Renal pelvis (tissue), 4 donors: ENCODE data around the gene SNX14. TPM values are rescaled to one million over a fixed set of nuclear protein-coding genes. Genes with fewer than 3 reads are reported as not detected.

Experiments used
- DNase-seq: peaks from one replicate; pipeline ENCODE4 v3.0.0-alpha.2; 2013
- polyA plus RNA-seq, 3 donors: library from polyadenylated mRNA; unstranded; fragments of 120-200 nt; gene quantifications; one replicate each; pipeline ENCODE4 v1.2.1, GENCODE V29; 2013; ENCODE audit not compliant: insufficient read length in 3 of 3

Gene SNX14
- polyA plus RNA-seq, 3 donors, result 105 to 146 (median 110) TPM

- DNase-seq, result no peak
Observed at GRCh38 chr6:85469276-85470022, 124.2 kb downstream of the SNX14 start.

DNA sequence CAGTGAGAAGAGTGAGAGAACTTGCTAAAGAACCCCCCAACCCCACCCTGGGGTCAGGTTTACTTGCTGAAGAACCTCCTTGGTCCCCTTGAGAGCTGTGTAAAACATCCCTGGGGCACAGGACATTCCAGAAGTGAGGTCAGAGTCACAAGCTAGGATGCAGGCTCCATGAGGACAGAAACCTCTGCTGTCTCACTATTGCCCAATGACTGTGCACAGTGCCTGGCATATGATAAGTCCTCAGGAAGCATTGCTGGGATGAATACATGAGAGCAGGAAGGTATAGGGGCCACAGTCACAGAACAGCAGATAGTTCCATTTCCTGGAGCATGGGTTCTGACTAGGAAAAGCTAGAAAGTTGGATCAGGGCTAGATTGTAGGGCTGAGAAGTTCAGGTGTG, 125.3 kb downstream of the SNX14 start:
- DNase-seq, result no peak

- no peak for DNase-seq
Observed at GRCh38 chr6:85465762-85466161, 127.9 kb downstream of the SNX14 start.

DNA sequence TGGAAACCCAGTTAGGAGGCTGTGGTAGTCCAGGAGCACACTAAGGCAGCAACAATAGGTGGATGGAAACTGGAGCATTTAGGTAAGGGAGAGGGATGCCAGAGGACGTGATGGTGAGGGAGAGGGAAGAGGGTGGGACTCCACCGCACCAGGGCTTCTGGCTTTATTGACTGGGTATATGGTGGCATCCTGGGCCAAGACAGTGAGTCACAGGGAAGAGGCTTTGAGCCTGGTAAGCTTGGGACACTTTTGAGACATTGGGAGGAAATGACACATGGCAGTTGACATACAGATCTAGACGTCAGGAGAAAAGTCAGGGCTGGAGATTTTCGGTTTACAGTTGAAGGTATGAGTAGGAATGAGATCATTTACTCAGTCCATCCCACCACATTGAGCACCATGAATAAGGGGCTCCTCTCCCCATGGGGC, 128.9 kb downstream of the SNX14 start:
- no peak for DNase-seq

DNA sequence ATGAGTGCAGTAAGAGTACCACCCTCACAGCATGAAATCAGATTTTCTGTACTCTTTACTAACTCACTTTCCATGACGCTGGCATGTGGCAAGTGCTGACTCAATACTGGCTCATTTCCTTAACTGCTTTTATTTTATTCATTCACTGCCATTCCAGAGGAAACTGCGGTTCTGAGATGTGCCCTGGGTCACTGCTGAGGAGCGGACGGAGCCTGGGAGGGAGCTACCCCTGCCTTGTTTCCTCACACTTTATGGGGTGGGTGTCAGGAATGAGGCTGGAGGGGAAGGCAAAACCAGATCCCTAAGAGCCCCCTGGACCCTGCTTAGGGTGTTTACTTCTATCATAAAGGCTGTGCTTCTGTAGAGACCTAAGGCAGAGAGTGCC, 129.4 kb downstream of the SNX14 start:
- no peak for DNase-seq

GRCh38 chr6:85463621-85464259, 129.9 kb downstream of the SNX14 start:
- no peak for DNase-seq

- no peak for DNase-seq
Observed at GRCh38 chr6:85462673-85463072, 131.0 kb downstream of the SNX14 start.

GRCh38 chr6:85461798-85462170, 131.9 kb downstream of the SNX14 start:
- DNase-seq, result no peak

DNA sequence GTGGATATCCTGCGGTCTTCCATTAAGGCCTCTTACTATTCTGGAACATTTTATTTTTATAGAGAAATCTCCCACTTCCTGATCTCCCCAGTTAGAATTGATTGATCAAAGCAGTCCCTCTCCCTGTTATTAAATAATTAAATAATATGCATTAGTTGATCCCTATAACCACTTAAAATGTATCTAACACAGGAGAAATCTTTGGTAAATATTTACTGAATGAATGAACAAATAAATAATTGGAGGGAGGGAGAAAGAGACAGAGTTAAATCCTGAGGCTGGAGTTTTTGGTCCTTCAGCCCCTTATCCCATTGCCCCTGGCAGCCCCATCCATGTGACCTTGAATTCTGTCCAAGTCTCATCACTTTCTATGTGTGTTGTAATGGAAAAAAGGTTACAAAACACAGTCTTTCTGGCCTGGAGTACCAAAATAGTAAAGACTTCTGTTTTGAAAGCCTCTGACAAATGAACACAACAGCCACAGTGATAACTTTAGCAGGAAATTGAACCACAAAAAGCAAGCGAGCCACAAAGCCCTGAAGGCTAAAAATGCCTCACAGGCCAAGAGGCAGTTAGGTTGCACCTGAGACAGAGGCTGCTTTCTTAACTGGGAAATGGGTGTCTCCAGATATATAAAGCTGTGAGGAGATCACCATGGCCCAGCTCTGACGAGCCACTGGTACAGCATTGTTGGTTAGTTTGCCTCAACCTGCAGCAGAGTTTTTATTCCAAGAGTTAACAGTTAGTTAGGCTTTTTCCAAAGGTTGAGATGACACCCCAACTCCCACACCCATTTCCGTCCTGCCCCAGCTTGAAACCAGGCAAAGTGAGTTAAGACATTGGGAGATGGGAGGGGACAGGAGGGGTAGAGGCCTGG, 132.5 kb downstream of the SNX14 start:
- no peak for DNase-seq

- DNase-seq, result no peak
Observed at GRCh38 chr6:85460154-85460920, 133.3 kb downstream of the SNX14 start.

- no peak for DNase-seq
Observed at GRCh38 chr6:85459224-85459901, 134.3 kb downstream of the SNX14 start.

DNA sequence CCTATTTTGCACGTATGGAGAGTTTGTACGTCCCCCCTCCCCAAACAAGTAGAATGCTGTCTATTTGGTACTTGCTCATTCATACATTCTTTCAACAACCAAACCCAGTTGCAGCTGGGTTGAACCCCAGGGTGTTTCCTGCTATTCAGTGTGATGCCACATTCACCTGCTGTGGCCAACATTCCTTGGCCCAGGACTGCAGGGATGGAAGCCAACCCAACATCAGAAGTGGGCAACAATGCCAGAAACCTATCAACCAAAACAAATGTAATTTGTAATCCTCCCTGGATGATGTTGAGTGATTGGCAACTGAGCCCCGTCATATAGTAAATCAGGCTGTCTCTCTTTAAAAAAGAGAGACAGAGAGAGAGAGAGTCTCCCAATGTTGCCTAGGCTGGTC, 134.9 kb downstream of the SNX14 start:
- DNase-seq, result no peak

DNA sequence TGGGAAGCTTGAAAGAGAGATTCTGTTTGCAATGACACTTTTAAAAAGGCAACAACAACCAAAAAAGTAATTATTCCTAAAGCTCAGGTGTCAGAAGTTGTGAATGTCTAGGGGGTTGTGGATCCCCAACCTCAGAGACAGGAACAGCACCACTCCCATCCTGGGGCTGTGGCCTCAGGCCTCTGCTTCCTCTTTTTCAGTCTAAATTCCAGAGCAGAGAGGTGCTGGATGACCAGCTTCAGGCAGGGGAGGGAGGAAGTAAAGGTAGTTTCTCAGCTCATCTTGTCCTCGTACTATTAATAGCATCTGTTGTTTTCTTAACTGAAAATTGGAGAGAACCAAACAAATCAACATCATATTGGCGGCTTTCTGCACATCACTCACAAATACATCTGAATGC, 135.5 kb downstream of the SNX14 start:
- no peak for DNase-seq

DNA sequence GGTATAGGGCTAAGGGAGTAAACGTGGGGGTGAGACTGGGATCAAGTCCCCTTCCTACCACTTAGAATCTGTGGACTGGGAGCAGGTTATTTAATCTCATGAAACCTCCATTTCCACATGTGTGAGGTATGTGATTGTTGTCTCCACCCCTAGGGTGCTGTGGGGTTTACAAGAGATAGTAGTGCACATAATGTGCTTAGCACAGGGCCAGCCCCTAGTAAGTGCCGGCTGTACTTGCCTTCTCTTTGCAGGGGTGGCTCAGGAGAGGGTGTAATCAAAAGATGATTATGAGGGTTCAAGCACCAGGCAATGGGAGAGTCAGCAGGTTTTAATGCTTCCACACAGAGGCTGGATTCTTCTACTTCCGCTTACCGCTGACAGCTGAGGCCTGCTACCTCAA, 136.9 kb downstream of the SNX14 start:
- DNase-seq, result no peak

Other genes with a start within 250 kb of the SNX14 start
- gene NT5E, start 143.8 kb downstream of the SNX14 start, polyA plus RNA-seq, result 1 to 10 TPM; 3.0 to 4.4 (median 4.4) TPM
- gene SYNCRIP, start 49.0 kb upstream of the SNX14 start, polyA plus RNA-seq, result 100 to 1,000 TPM; 155 to 166 (median 161) TPM